Measurements from ENCODE around the gene CDC14C. TPM values are rescaled to one million over a fixed set of nuclear protein-coding genes. Genes with fewer than 3 reads are reported as not detected.

The CDC14C gene
- total RNA-seq (2021; ENCODE audit: unreplicated experiment) (not detected), Bru-seq, nascent RNA (not detected), BruChase-seq, experiment 1, labeled RNA remaining after a 2-hour chase (not detected), BruChase-seq, experiment 2, labeled RNA remaining after a 6-hour chase (not detected)
- not detected for polyA plus RNA-seq (2012; ENCODE audit: insufficient read length)
- long read RNA-seq = 0 reads

DNA sequence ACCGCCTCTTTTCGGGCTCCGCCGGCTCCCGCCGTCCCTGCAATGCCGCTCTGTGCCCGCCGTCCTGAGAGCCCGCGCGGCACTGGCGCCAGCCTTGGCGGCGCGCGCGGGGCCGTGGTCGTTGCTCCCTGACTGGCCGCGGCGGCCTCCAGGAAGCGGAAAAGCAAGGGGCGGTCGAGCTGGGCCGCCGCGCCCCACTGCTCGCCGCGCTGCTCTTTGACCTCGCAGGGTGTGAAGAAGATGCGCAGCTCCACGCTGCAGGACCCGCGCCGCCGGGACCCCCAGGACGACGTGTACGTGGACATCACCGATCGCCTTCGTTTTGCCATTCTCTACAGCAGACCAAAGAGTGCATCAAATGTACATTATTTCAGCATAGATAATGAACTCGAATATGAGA is at the start of gene CDC14C:
Gene CDC14C, plus strand, starts transcription at position 115 of the 400 bp plus-strand sequence. Its CDS starts 126 bp downstream, at position 241.
- ChIA-PET CTCF (no interaction called here), POLR2A (no interaction called here)
- Histone ChIP-seq H3K9me3 (ENCODE audit: control insufficient read depth, insufficient read depth, low read depth, low read length) (no peaks in the 10 kb centered on the region), H3K4me1 (ENCODE audit: control insufficient read depth, insufficient read depth, low read length) (no peaks in the 10 kb centered on the region), H3K4me3 (ENCODE audit: low read depth in 2 of 2, low read length in 2 of 2) (no peak within 1 kb of the TSS), H3K27me3 (ENCODE audit: control insufficient read depth, insufficient read depth, low read length) (no peaks in the 10 kb centered on the region), H3K27ac (ENCODE audit: low read length) (no peak within 1 kb of the TSS), H3K36me3 (ENCODE audit: control insufficient read depth, insufficient read depth, low read length) (no peaks in the 10 kb centered on the region)
- ATAC-seq (no peak), DNase-seq (ENCODE audit: low read depth, low spot score) (no peak)
- in situ Hi-C loops (cut with HindIII; ENCODE audit: low pct_unique_long_range_greater_than_20kb, low sequenced_read_pairs) = no loop called here
- TF ChIP-seq TCF7L2 (IDR thresholded peaks at IDR 0.05; ENCODE audit: low read depth, low read length) (no peak), POLR2AphosphoS5 (IDR thresholded peaks at IDR 0.05; ENCODE audit: low read depth, low read length) (no peak), SIN3A (IDR thresholded peaks at IDR 0.05; ENCODE audit: borderline replicate concordance, insufficient read depth, low read depth, low read length) (no peak)
- TF ChIP-seq, protein P1, sequence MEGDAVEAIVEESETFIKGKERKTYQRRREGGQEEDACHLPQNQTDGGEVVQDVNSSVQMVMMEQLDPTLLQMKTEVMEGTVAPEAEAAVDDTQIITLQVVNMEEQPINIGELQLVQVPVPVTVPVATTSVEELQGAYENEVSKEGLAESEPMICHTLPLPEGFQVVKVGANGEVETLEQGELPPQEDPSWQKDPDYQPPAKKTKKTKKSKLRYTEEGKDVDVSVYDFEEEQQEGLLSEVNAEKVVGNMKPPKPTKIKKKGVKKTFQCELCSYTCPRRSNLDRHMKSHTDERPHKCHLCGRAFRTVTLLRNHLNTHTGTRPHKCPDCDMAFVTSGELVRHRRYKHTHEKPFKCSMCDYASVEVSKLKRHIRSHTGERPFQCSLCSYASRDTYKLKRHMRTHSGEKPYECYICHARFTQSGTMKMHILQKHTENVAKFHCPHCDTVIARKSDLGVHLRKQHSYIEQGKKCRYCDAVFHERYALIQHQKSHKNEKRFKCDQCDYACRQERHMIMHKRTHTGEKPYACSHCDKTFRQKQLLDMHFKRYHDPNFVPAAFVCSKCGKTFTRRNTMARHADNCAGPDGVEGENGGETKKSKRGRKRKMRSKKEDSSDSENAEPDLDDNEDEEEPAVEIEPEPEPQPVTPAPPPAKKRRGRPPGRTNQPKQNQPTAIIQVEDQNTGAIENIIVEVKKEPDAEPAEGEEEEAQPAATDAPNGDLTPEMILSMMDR (IDR thresholded peaks at IDR 0.05) = no peak
- TF ChIP-seq, protein P2, sequence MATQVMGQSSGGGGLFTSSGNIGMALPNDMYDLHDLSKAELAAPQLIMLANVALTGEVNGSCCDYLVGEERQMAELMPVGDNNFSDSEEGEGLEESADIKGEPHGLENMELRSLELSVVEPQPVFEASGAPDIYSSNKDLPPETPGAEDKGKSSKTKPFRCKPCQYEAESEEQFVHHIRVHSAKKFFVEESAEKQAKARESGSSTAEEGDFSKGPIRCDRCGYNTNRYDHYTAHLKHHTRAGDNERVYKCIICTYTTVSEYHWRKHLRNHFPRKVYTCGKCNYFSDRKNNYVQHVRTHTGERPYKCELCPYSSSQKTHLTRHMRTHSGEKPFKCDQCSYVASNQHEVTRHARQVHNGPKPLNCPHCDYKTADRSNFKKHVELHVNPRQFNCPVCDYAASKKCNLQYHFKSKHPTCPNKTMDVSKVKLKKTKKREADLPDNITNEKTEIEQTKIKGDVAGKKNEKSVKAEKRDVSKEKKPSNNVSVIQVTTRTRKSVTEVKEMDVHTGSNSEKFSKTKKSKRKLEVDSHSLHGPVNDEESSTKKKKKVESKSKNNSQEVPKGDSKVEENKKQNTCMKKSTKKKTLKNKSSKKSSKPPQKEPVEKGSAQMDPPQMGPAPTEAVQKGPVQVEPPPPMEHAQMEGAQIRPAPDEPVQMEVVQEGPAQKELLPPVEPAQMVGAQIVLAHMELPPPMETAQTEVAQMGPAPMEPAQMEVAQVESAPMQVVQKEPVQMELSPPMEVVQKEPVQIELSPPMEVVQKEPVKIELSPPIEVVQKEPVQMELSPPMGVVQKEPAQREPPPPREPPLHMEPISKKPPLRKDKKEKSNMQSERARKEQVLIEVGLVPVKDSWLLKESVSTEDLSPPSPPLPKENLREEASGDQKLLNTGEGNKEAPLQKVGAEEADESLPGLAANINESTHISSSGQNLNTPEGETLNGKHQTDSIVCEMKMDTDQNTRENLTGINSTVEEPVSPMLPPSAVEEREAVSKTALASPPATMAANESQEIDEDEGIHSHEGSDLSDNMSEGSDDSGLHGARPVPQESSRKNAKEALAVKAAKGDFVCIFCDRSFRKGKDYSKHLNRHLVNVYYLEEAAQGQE (IDR thresholded peaks at IDR 0.05; ENCODE audit: insufficient read depth in 1 of 2, low read depth in 2 of 2, low read length in 1 of 2) = no peak
- intact Hi-C loops (cut with micrococcal nuclease; ENCODE audit: unreplicated experiment) = no loop called here
- no TSS peak for BruUV-seq (replicated peaks)

DNA sequence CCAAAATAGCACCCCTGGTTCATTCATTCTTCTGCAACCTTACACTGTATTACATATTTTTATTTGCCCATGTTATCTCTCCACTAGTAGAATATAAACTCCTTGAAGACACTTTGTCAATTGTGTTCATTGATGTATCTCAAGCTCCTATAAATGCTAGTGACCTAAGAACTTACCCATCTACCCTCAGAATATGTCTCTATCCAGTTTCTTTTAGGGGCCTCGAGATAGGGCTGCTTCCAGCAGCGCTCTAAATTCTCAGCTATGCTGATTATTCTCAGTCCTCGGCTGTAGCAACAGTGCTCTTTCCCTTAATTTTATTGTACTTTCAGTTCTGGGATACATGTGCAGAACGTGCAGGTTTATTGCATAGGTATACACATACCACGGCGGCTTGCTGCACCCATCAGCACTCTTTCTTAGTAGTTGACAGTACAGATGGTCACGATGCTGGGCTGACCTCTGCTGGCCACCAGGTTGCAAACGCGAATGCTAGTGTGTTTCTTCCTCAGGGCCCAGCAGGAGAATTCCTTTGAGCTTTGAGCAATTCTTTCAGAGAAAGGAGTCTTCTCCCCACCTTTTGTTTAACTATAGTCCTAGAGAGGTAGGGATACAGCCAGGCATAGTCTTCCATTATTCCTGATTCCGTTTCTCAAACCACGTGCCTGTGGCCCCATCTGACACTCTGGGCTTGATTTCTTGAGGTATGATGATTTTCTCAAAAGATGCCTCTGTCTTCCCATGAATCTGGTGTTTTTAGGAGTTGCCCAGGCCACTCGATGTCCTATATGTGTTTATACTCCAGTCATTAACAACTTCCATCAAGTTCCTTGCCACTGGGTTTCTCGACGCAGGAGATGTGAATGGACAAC is 49.1 kb upstream of the CDC14C start:
- ChIA-PET POLR2A (no interaction called here), CTCF (no interaction called here)
- peak overlapping the region; percentile 32; the same call in 1 of the 2 replicates for H3K27ac ChIP-seq (ENCODE audit: low read length)
- intact Hi-C loops (cut with micrococcal nuclease; ENCODE audit: unreplicated experiment) (loop anchor here (1.0 kb wide), 2 partner anchors 451 to 575 kb away; no protein-coding TSS in a partner anchor), in situ Hi-C loops (cut with HindIII; ENCODE audit: low pct_unique_long_range_greater_than_20kb, low sequenced_read_pairs) (no loop called here)
- no peak overlapping the region for H3K4me3 ChIP-seq (ENCODE audit: low read depth in 2 of 2, low read length in 2 of 2)
- BruUV-seq (replicated peaks) = no TSS peak
- no peaks in the 10 kb centered on the region for H3K36me3 ChIP-seq (ENCODE audit: control insufficient read depth, insufficient read depth, low read length)
- ATAC-seq (peak; percentile 99), DNase-seq (ENCODE audit: low read depth, low spot score) (peak; percentile 18)
- H3K4me1 ChIP-seq (ENCODE audit: control insufficient read depth, insufficient read depth, low read length) = 0 out of 2 replicates have a peak, but pooled peaks cover 2% of the 10 kb centered on the region
- no peaks in the 10 kb centered on the region for H3K9me3 ChIP-seq (ENCODE audit: control insufficient read depth, insufficient read depth, low read depth, low read length)
- TF ChIP-seq, protein P2 (IDR thresholded peaks at IDR 0.05; ENCODE audit: insufficient read depth in 1 of 2, low read depth in 2 of 2, low read length in 1 of 2) = 0 out of 4 replicates have a peak, but pooled peaks of 1 of the 2 experiments have one; percentile 13
- no peak for TF ChIP-seq SIN3A (IDR thresholded peaks at IDR 0.05; ENCODE audit: borderline replicate concordance, insufficient read depth, low read depth, low read length)
- TF ChIP-seq POLR2AphosphoS5 (IDR thresholded peaks at IDR 0.05; ENCODE audit: low read depth, low read length) = no peak
- TF ChIP-seq, protein P1 (IDR thresholded peaks at IDR 0.05) = peak; percentile 91
- H3K27me3 ChIP-seq (ENCODE audit: control insufficient read depth, insufficient read depth, low read length) = no peaks in the 10 kb centered on the region
